ENCODE results near the gene SARDH.

Gene SARDH

GRCh38 chr9:133741716-133742115 lies 3.6 kb upstream of the SARDH start:
- Histone ChIP-seq H2AFZ (ENCODE audit: insufficient read depth, low read length, poor library complexity) (no peak overlapping the region), H3K4me2 (ENCODE audit: low read length) (no peak overlapping the region), H2BK12ac (ENCODE audit: low read length) (no peak overlapping the region), H3K79me2 (ENCODE audit: control insufficient read depth, insufficient read depth, low read length, poor library complexity) (no peaks in the 10 kb centered on the region), H3K18ac (ENCODE audit: low read length) (no peak overlapping the region), H3K14ac (ENCODE audit: low read length) (no peak overlapping the region), H3K23ac (ENCODE audit: low read length) (no peak overlapping the region), H3K79me1 (ENCODE audit: low read length) (no peaks in the 10 kb centered on the region), H3K27ac (ENCODE audit: low read depth, low read length) (no peak overlapping the region), H3K4me1 (ENCODE audit: control insufficient read depth in 1 of 2, insufficient read depth in 2 of 2, low read length in 2 of 2) (peaks cover 2 to 9% of the 10 kb centered on the region in 2 experiments), H3K4ac (ENCODE audit: low read depth, low read length) (no peak overlapping the region), H3K4me3 (ENCODE audit: low read depth, low read length) (no peak overlapping the region), H3K36me3 (ENCODE audit: control insufficient read depth in 1 of 2, insufficient read depth in 2 of 2, low read length in 2 of 2) (no peaks in the 10 kb centered on the region), H2BK120ac (ENCODE audit: insufficient read depth, low read length, poor library complexity) (no peak overlapping the region), H3K9ac (ENCODE audit: low read length) (no peak overlapping the region), H4K91ac (ENCODE audit: low read depth, low read length) (no peak overlapping the region), H3K9me3 (ENCODE audit: insufficient read depth, low read depth, low read length) (no peaks in the 10 kb centered on the region), H2AK5ac (ENCODE audit: low read length) (no peak overlapping the region), H4K12ac (ENCODE audit: low read depth, low read length) (no peak overlapping the region), H3K27me3 (ENCODE audit: insufficient read depth, low read length) (no peaks in the 10 kb centered on the region), H4K8ac (ENCODE audit: low read depth, low read length) (no peak overlapping the region), H2BK5ac (ENCODE audit: low read depth, low read length, poor library complexity) (no peak overlapping the region)
- no peak for DNase-seq
- no CpG with 5 or more reads among the region's 14 CpGs for WGBS (ENCODE audit: extremely low coverage, insufficient coverage, insufficient read length)

DNA sequence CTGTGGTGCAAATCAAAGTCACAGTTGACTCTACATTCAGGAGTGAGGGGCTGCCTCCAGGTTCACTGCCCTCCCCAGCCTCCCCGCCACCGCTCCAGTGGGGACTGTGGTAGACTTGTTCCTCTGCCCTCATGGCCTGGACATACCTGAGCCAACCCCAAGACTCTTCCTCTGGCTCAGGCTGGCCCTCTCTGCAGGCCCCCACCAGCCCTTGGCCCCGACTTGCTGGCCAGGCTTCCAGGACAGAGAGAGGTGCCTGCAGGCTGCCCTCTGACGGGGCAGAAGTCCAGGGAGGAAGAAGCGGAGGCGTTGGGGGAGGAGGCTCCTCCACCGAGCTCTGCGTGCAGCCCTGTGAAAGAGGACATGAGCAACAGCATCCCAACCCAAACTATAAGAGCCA lies 2.8 kb upstream of the SARDH start:
- no peak overlapping the region for H4K12ac ChIP-seq (ENCODE audit: low read depth, low read length)
- no peak overlapping the region for H3K4me3 ChIP-seq (ENCODE audit: low read depth, low read length)
- H2AFZ ChIP-seq (ENCODE audit: insufficient read depth, low read length, poor library complexity), result no peak overlapping the region
- H3K27me3 ChIP-seq (ENCODE audit: insufficient read depth, low read length), result no peaks in the 10 kb centered on the region
- no peak overlapping the region for H3K23ac ChIP-seq (ENCODE audit: low read length)
- H3K4me2 ChIP-seq (ENCODE audit: low read length), result no peak overlapping the region
- WGBS (ENCODE audit: extremely low coverage, insufficient coverage, insufficient read length), result no CpG with 5 or more reads among the region's 8 CpGs
- no peak overlapping the region for H3K18ac ChIP-seq (ENCODE audit: low read length)
- no peaks in the 10 kb centered on the region for H3K79me2 ChIP-seq (ENCODE audit: control insufficient read depth, insufficient read depth, low read length, poor library complexity)
- no peak overlapping the region for H3K27ac ChIP-seq (ENCODE audit: low read depth, low read length)
- H4K8ac ChIP-seq (ENCODE audit: low read depth, low read length), result no peak overlapping the region
- no peak overlapping the region for H2BK12ac ChIP-seq (ENCODE audit: low read length)
- H3K36me3 ChIP-seq (ENCODE audit: control insufficient read depth in 1 of 2, insufficient read depth in 2 of 2, low read length in 2 of 2), result no peaks in the 10 kb centered on the region
- no peak overlapping the region for H2BK120ac ChIP-seq (ENCODE audit: insufficient read depth, low read length, poor library complexity)
- H3K79me1 ChIP-seq (ENCODE audit: low read length), result no peaks in the 10 kb centered on the region
- no peak overlapping the region for H2BK5ac ChIP-seq (ENCODE audit: low read depth, low read length, poor library complexity)
- no peak overlapping the region for H4K91ac ChIP-seq (ENCODE audit: low read depth, low read length)
- no peak overlapping the region for H3K4ac ChIP-seq (ENCODE audit: low read depth, low read length)
- no peak overlapping the region for H2AK5ac ChIP-seq (ENCODE audit: low read length)
- no peak overlapping the region for H3K14ac ChIP-seq (ENCODE audit: low read length)
- peaks cover 2 to 9% of the 10 kb centered on the region in 2 experiments for H3K4me1 ChIP-seq (ENCODE audit: control insufficient read depth in 1 of 2, insufficient read depth in 2 of 2, low read length in 2 of 2)
- no peak for DNase-seq
- no peaks in the 10 kb centered on the region for H3K9me3 ChIP-seq (ENCODE audit: insufficient read depth, low read depth, low read length)
- no peak overlapping the region for H3K9ac ChIP-seq (ENCODE audit: low read length)

- no peaks in the 10 kb centered on the region for H3K79me2 ChIP-seq (ENCODE audit: control insufficient read depth, insufficient read depth, low read length, poor library complexity)
- peaks cover 2 to 9% of the 10 kb centered on the region in 2 experiments for H3K4me1 ChIP-seq (ENCODE audit: control insufficient read depth in 1 of 2, insufficient read depth in 2 of 2, low read length in 2 of 2)
- no peak overlapping the region for H3K9ac ChIP-seq (ENCODE audit: low read length)
- no peaks in the 10 kb centered on the region for H3K79me1 ChIP-seq (ENCODE audit: low read length)
- H3K4me2 ChIP-seq (ENCODE audit: low read length), result no peak overlapping the region
- no peaks in the 10 kb centered on the region for H3K9me3 ChIP-seq (ENCODE audit: insufficient read depth, low read depth, low read length)
- H3K14ac ChIP-seq (ENCODE audit: low read length), result no peak overlapping the region
- H2AFZ ChIP-seq (ENCODE audit: insufficient read depth, low read length, poor library complexity), result no peak overlapping the region
- H2BK12ac ChIP-seq (ENCODE audit: low read length), result no peak overlapping the region
- no peak overlapping the region for H3K18ac ChIP-seq (ENCODE audit: low read length)
- H3K4me3 ChIP-seq (ENCODE audit: low read depth, low read length), result no peak overlapping the region
- DNase-seq, result no peak
- H3K4ac ChIP-seq (ENCODE audit: low read depth, low read length), result no peak overlapping the region
- WGBS (ENCODE audit: extremely low coverage, insufficient coverage, insufficient read length), result no CpG with 5 or more reads among the region's 17 CpGs
- no peak overlapping the region for H2BK5ac ChIP-seq (ENCODE audit: low read depth, low read length, poor library complexity)
- H4K91ac ChIP-seq (ENCODE audit: low read depth, low read length), result no peak overlapping the region
- no peak overlapping the region for H4K12ac ChIP-seq (ENCODE audit: low read depth, low read length)
- no peaks in the 10 kb centered on the region for H3K36me3 ChIP-seq (ENCODE audit: control insufficient read depth in 1 of 2, insufficient read depth in 2 of 2, low read length in 2 of 2)
- H3K23ac ChIP-seq (ENCODE audit: low read length), result no peak overlapping the region
- H3K27me3 ChIP-seq (ENCODE audit: insufficient read depth, low read length), result no peaks in the 10 kb centered on the region
- H4K8ac ChIP-seq (ENCODE audit: low read depth, low read length), result no peak overlapping the region
- no peak overlapping the region for H2BK120ac ChIP-seq (ENCODE audit: insufficient read depth, low read length, poor library complexity)
- H3K27ac ChIP-seq (ENCODE audit: low read depth, low read length), result no peak overlapping the region
- H2AK5ac ChIP-seq (ENCODE audit: low read length), result no peak overlapping the region
These were observed 1.5 kb upstream of the SARDH start for GRCh38 chr9:133739408-133740280.

DNA sequence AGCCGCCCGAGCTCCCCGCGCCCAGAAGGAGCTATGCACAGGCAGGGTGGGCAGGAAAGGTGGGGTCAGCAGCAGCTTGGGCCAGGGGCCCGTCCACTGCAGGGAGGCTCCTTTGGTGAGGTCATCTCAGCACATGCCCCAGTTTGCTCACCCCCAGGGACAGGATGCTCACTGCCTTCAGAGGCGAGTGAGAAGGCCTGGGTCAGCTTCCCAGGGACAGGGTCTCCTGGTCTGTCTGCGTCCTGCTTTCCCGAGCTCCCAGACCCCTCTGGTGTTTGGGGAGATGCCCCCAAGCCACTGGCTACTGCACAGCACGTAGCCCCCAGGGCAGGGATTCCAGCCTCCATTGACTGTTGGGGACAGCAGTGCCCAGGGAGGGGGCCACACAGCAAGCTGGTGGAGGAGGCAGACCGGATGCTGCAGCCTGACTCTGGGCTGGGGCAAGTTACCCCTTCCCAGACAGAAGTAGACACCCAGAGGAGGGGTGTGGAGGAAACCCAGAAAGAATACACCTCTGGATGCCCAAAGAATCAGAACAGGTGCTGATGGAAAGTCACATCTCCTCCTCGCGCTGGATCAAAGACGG lies 581 bp upstream of the SARDH start:
- Histone ChIP-seq H3K14ac (ENCODE audit: low read length) (no peak overlapping the region), H3K4me1 (ENCODE audit: control insufficient read depth in 1 of 2, insufficient read depth in 2 of 2, low read length in 2 of 2) (peaks cover 2 to 9% of the 10 kb centered on the region in 2 experiments), H3K9ac (ENCODE audit: low read length) (no peak overlapping the region), H3K36me3 (ENCODE audit: control insufficient read depth in 1 of 2, insufficient read depth in 2 of 2, low read length in 2 of 2) (no peaks in the 10 kb centered on the region), H2AFZ (ENCODE audit: insufficient read depth, low read length, poor library complexity) (no peak overlapping the region), H2BK120ac (ENCODE audit: insufficient read depth, low read length, poor library complexity) (no peak overlapping the region), H4K8ac (ENCODE audit: low read depth, low read length) (peak overlapping the region; percentile 5), H4K91ac (ENCODE audit: low read depth, low read length) (no peak overlapping the region), H2BK5ac (ENCODE audit: low read depth, low read length, poor library complexity) (no peak overlapping the region), H3K27me3 (ENCODE audit: insufficient read depth, low read length) (no peaks in the 10 kb centered on the region), H3K9me3 (ENCODE audit: insufficient read depth, low read depth, low read length) (no peaks in the 10 kb centered on the region), H3K4me2 (ENCODE audit: low read length) (peak overlapping the region; percentile 35), H3K27ac (ENCODE audit: low read depth, low read length) (no peak overlapping the region), H3K79me1 (ENCODE audit: low read length) (no peaks in the 10 kb centered on the region), H3K18ac (ENCODE audit: low read length) (no peak overlapping the region), H2BK12ac (ENCODE audit: low read length) (no peak overlapping the region), H3K23ac (ENCODE audit: low read length) (no peak overlapping the region), H3K4me3 (ENCODE audit: low read depth, low read length) (no peak overlapping the region), H3K4ac (ENCODE audit: low read depth, low read length) (no peak overlapping the region), H2AK5ac (ENCODE audit: low read length) (no peak overlapping the region), H3K79me2 (ENCODE audit: control insufficient read depth, insufficient read depth, low read length, poor library complexity) (no peaks in the 10 kb centered on the region), H4K12ac (ENCODE audit: low read depth, low read length) (no peak overlapping the region)
- DNase-seq, result no peak
- no CpG with 5 or more reads among the region's 13 CpGs for WGBS (ENCODE audit: extremely low coverage, insufficient coverage, insufficient read length)
